Measurements from ENCODE around the gene GDPD3. TPM values are rescaled to one million over a fixed set of nuclear protein-coding genes. Genes with fewer than 3 reads are reported as not detected.

The GDPD3 gene
- total RNA-seq, 2 donors from 2014 or later, result 2.7 to 6.5 TPM

DNA sequence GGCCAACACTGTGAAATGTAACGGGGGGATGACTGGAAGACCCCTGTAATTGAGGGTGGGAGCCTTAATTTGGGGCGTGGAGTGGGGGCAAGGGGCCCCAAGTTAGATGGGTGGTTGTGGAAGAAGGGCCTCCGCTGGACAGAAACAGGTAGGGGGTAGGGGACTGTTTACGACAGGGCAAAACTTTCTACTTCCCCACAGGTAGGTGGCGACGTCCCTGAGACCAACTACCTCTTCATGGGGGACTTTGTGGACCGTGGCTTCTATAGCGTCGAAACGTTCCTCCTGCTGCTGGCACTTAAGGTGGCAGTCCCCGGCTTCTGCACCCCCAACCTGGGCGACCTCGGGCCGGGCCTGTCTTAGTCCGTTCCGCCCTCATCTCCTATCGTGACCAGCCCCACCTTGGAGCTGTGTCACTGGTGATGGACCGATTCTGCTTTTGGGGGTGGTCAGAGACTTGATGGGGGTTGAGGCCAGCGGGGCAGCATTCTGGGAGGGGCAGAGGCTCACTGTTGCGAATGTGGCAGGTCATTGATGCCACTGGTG lies 30.7 kb downstream of the GDPD3 start:
- peaks cover 83% of the 10 kb centered on the region for H3K36me3 ChIP-seq (ENCODE audit: control insufficient read depth, insufficient read depth, low read length)
- Mint-ChIP-seq H3K4me1 (no peaks in the 10 kb centered on the region), H3K27me3 (ENCODE audit: insufficient read depth) (no peaks in the 10 kb centered on the region), H3K4me3 (no peak overlapping the region), H3K27ac (peak overlapping the region; percentile 16), H3K36me3 (ENCODE audit: low read depth) (peaks cover 72% of the 10 kb centered on the region), H3K9me3 (no peaks in the 10 kb centered on the region)
- H3K4me1 ChIP-seq (ENCODE audit: control insufficient read depth, insufficient read depth, low read length), result peaks cover 7% of the 10 kb centered on the region
- no peaks in the 10 kb centered on the region for H3K9me3 ChIP-seq (ENCODE audit: control insufficient read depth, low read length)
- H3K9ac ChIP-seq (ENCODE audit: extremely low read depth, low read length, poor library complexity, severe bottlenecking), result no peak overlapping the region
- H3K27me3 ChIP-seq (ENCODE audit: control insufficient read depth, insufficient read depth, low read length, poor library complexity, severe bottlenecking), result no peaks in the 10 kb centered on the region
- TF ChIP-seq, protein P1, sequence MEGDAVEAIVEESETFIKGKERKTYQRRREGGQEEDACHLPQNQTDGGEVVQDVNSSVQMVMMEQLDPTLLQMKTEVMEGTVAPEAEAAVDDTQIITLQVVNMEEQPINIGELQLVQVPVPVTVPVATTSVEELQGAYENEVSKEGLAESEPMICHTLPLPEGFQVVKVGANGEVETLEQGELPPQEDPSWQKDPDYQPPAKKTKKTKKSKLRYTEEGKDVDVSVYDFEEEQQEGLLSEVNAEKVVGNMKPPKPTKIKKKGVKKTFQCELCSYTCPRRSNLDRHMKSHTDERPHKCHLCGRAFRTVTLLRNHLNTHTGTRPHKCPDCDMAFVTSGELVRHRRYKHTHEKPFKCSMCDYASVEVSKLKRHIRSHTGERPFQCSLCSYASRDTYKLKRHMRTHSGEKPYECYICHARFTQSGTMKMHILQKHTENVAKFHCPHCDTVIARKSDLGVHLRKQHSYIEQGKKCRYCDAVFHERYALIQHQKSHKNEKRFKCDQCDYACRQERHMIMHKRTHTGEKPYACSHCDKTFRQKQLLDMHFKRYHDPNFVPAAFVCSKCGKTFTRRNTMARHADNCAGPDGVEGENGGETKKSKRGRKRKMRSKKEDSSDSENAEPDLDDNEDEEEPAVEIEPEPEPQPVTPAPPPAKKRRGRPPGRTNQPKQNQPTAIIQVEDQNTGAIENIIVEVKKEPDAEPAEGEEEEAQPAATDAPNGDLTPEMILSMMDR (conservative IDR thresholded peaks at IDR 0.05), result peak; percentile 63
- no peak overlapping the region for H3K4me3 ChIP-seq (ENCODE audit: low read length)
- WGBS, 2 experiments (ENCODE audit: insufficient coverage in 1 of 2, insufficient read length in 1 of 2), result 89 to 90% methylated on average over 15 to 20 of the region's 20 CpGs
- no peak for DNase-seq
- H3K27ac ChIP-seq (ENCODE audit: low read depth, low read length), result no peak overlapping the region

GRCh38 chr16:30079480-30079879 lies 33.9 kb downstream of the GDPD3 start:
- no peak overlapping the region for H3K4me3 Mint-ChIP-seq
- H3K4me1 Mint-ChIP-seq, result peaks cover 9% of the 10 kb centered on the region
- H3K9me3 Mint-ChIP-seq, result no peaks in the 10 kb centered on the region
- Histone ChIP-seq H3K4me3 (ENCODE audit: low read length) (no peak overlapping the region), H3K36me3 (ENCODE audit: control insufficient read depth, insufficient read depth, low read length) (peaks cover 67% of the 10 kb centered on the region), H3K27me3 (ENCODE audit: control insufficient read depth, insufficient read depth, low read length, poor library complexity, severe bottlenecking) (no peaks in the 10 kb centered on the region), H3K4me1 (ENCODE audit: control insufficient read depth, insufficient read depth, low read length) (peaks cover 3% of the 10 kb centered on the region), H3K9ac (ENCODE audit: extremely low read depth, low read length, poor library complexity, severe bottlenecking) (no peak overlapping the region), H3K27ac (ENCODE audit: low read depth, low read length) (no peak overlapping the region), H3K9me3 (ENCODE audit: control insufficient read depth, low read length) (no peaks in the 10 kb centered on the region)
- H3K27me3 Mint-ChIP-seq (ENCODE audit: insufficient read depth), result no peaks in the 10 kb centered on the region
- H3K36me3 Mint-ChIP-seq (ENCODE audit: low read depth), result peaks cover 64% of the 10 kb centered on the region
- no peak overlapping the region for H3K27ac Mint-ChIP-seq
- TF ChIP-seq, protein P1 (conservative IDR thresholded peaks at IDR 0.05), result no peak
- no peak for DNase-seq
- WGBS, 2 experiments (ENCODE audit: insufficient coverage in 1 of 2, insufficient read length in 1 of 2), result 94 to 95% methylated on average over 5 to 7 of the region's 7 CpGs

DNA sequence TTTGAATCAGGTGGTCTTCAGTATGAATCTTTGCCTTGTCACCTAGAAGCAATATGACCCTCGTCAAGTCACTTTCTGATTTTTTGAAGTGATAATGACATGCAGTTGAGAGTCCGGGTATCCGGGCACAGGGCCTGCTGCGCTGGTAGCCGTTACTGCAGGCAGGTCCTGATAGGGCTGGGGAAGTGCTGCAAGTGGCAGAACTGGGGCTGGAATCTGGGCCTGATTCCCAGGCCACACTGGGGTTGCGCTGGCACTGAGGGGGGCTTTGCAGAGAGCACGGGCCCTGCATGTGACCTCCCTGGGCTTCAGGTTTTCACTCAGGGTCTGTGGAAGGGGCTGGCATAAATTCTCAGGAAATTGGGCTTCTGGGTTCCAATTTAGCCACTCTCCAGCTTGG lies 34.6 kb downstream of the GDPD3 start:
- H3K9me3 Mint-ChIP-seq, result no peaks in the 10 kb centered on the region
- Histone ChIP-seq H3K27ac (ENCODE audit: low read depth, low read length) (no peak overlapping the region), H3K4me3 (ENCODE audit: low read length) (no peak overlapping the region), H3K9ac (ENCODE audit: extremely low read depth, low read length, poor library complexity, severe bottlenecking) (no peak overlapping the region), H3K27me3 (ENCODE audit: control insufficient read depth, insufficient read depth, low read length, poor library complexity, severe bottlenecking) (no peaks in the 10 kb centered on the region), H3K9me3 (ENCODE audit: control insufficient read depth, low read length) (no peaks in the 10 kb centered on the region), H3K36me3 (ENCODE audit: control insufficient read depth, insufficient read depth, low read length) (peaks cover 61% of the 10 kb centered on the region), H3K4me1 (ENCODE audit: control insufficient read depth, insufficient read depth, low read length) (peaks cover 3% of the 10 kb centered on the region)
- peaks cover 9% of the 10 kb centered on the region for H3K4me1 Mint-ChIP-seq
- no peak overlapping the region for H3K27ac Mint-ChIP-seq
- H3K27me3 Mint-ChIP-seq (ENCODE audit: insufficient read depth), result no peaks in the 10 kb centered on the region
- TF ChIP-seq, protein P1 (conservative IDR thresholded peaks at IDR 0.05), result no peak
- WGBS, 2 experiments (ENCODE audit: insufficient coverage in 1 of 2, insufficient read length in 1 of 2), result 93 to 98% methylated on average over 7 of the region's 7 CpGs
- peaks cover 59% of the 10 kb centered on the region for H3K36me3 Mint-ChIP-seq (ENCODE audit: low read depth)
- H3K4me3 Mint-ChIP-seq, result no peak overlapping the region
- no peak for DNase-seq

Data from endodermal cell (in vitro differentiated cells).